SU-DHL-6 (cell line): ENCODE results near the gene XYLT1.

Experiments
- EZH2phosphoT487 ChIP-seq: fragments of 200-600 bp; sonication (generic), shearing (Covaris generic); conservative IDR thresholded peaks from 2 replicates; pipeline ENCODE4 v1.6.1; 2018; ENCODE audit warnings: mild to moderate bottlenecking, antibody characterized with exemption, low read length, moderate library complexity, mixed read lengths
- TF ChIP-seq, protein P1 (sequence below): fragments of 200-600 bp; sonication (generic); IDR thresholded peaks from one replicate; pipeline ENCODE4 v1.5.1; 2017; ENCODE audit warnings: antibody characterized with exemption, mild to moderate bottlenecking, low read length, moderate library complexity; ENCODE audit not compliant: insufficient read depth, poor library complexity, severe bottlenecking

DNA sequence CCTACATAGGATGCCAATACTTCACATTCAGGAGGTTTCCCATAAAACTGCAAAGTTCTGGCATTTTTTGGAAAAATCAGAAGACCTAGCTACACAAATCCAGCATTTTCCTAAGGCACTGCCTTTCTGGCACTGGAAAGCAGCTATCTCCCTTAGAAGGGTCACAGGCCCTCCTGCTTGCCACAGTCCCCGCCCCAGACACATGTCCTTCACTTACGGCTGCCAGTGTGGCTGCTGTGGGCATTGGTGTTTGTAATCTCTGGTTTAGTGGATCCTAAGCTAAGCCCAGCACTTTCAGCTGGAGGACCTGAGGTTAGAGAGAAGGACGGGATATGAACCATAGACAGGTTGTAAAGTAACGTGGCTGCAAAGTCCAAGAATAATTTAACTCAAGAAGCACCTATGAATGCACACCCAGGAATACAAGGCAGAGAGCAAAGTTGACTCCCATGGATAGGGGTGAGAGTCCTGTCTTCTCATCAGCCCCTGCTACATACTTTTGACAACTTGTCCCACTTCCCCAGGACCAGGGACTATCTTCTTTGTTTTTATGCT lies 100.0 kb downstream of the XYLT1 start:
- TF ChIP-seq, protein P1, sequence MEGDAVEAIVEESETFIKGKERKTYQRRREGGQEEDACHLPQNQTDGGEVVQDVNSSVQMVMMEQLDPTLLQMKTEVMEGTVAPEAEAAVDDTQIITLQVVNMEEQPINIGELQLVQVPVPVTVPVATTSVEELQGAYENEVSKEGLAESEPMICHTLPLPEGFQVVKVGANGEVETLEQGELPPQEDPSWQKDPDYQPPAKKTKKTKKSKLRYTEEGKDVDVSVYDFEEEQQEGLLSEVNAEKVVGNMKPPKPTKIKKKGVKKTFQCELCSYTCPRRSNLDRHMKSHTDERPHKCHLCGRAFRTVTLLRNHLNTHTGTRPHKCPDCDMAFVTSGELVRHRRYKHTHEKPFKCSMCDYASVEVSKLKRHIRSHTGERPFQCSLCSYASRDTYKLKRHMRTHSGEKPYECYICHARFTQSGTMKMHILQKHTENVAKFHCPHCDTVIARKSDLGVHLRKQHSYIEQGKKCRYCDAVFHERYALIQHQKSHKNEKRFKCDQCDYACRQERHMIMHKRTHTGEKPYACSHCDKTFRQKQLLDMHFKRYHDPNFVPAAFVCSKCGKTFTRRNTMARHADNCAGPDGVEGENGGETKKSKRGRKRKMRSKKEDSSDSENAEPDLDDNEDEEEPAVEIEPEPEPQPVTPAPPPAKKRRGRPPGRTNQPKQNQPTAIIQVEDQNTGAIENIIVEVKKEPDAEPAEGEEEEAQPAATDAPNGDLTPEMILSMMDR, result no peak
- TF ChIP-seq EZH2phosphoT487, result no peak
